Duodenal mucosa (tissue), 2 donors: ENCODE data around the gene ANKRD9.
"Not testable (repeated sequence)": the region's sequence is repeated elsewhere in the genome, so short reads cannot be mapped to it uniquely, and the experiment has no call there.

Experiments
- H3K27ac ChIP-seq: one replicate; pipeline ENCODE4 v1.7.0; 2013; ENCODE audit warnings: low read depth, low read length
- H3K27me3 ChIP-seq, 2 donors: one replicate each; pipeline ENCODE4 v1.7.0; 2013; ENCODE audit warnings: low read length in 2 of 2, control low read depth in 1 of 2; ENCODE audit not compliant: insufficient read depth in 2 of 2, control insufficient read depth in 1 of 2
- H3K36me3 ChIP-seq, 2 donors: one replicate each; pipeline ENCODE4 v1.7.0; 2013; ENCODE audit warnings: low read length in 2 of 2, control low read depth in 1 of 2; ENCODE audit not compliant: insufficient read depth in 2 of 2, control insufficient read depth in 1 of 2
- H3K4me1 ChIP-seq, 2 donors: one replicate each; pipeline ENCODE4 v1.7.0; 2013; ENCODE audit warnings: low read length in 2 of 2, control low read depth in 1 of 2; ENCODE audit not compliant: insufficient read depth in 2 of 2, control insufficient read depth in 1 of 2
- H3K4me3 ChIP-seq, 2 donors: one replicate each; pipeline ENCODE4 v1.7.0; 2013; ENCODE audit warnings: low read length in 2 of 2, low read depth in 1 of 2
- H3K9ac ChIP-seq, 2 donors: one replicate each; pipeline ENCODE4 v1.7.0; 2013; ENCODE audit warnings: low read length in 2 of 2, low read depth in 1 of 2
- H3K9me3 ChIP-seq, 2 donors: one replicate each; pipeline ENCODE4 v1.7.0; 2013; ENCODE audit warnings: low read length in 2 of 2, control low read depth in 1 of 2; ENCODE audit not compliant: control insufficient read depth in 1 of 2

The ANKRD9 gene

GRCh38 chr14:102545461-102546265 is 36.1 kb upstream of the ANKRD9 start:
- Histone ChIP-seq H3K9me3 (no peaks in the 10 kb centered on the region), H3K4me1 (peaks cover 8 to 14% of the 10 kb centered on the region in 2 donors), H3K9ac (peak overlapping the region; percentile 76 to 80), H3K4me3 (peak overlapping the region; percentile 67 to 69), H3K36me3 (no peaks in the 10 kb centered on the region), H3K27me3 (peaks cover 0 to 7% of the 10 kb centered on the region in 2 donors), H3K27ac (peak overlapping the region; percentile 93)

- H3K27me3 ChIP-seq = peaks cover 0 to 7% of the 10 kb centered on the region in 2 donors
- peaks cover 8 to 14% of the 10 kb centered on the region in 2 donors for H3K4me1 ChIP-seq
- peak overlapping the region; percentile 67 to 69 for H3K4me3 ChIP-seq
Observed at GRCh38 chr14:102544747-102545460, 35.3 kb upstream of the ANKRD9 start.

GRCh38 chr14:102544046-102544746 is 34.6 kb upstream of the ANKRD9 start:
- Histone ChIP-seq H3K4me1 (peaks cover 8 to 14% of the 10 kb centered on the region in 2 donors), H3K27me3 (peaks cover 0 to 7% of the 10 kb centered on the region in 2 donors), H3K9me3 (no peaks in the 10 kb centered on the region), H3K9ac (no peak overlapping the region), H3K36me3 (no peaks in the 10 kb centered on the region), H3K27ac (no peak overlapping the region), H3K4me3 (no peak overlapping the region)

More at GRCh38 chr14:102544747-102545460, 35.3 kb upstream of the ANKRD9 start:
- H3K9me3 ChIP-seq = no peaks in the 10 kb centered on the region
- no peaks in the 10 kb centered on the region for H3K36me3 ChIP-seq
- peak overlapping the region; percentile 93 for H3K27ac ChIP-seq
- H3K9ac ChIP-seq = peak overlapping the region; percentile 76 to 80

DNA sequence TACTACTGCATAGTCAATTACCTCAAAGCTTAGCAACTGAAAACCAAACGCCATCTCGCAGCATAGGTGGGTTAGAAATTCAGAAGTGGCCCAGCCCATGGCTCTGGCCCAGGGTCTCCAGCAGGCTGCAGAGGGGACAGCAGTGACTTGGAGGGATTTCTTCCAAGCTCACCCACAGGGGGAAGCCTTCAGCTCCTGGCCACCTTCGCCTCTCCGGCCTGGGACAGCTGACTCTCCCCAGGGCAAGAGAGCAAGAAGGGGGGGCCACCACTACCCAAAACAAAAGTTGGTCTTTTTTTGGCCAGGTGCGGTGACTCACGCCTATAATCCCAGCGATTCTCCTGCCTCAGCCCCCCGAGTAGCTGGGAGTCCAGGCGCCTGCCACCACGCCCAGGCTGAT is 32.2 kb upstream of the ANKRD9 start:
- no peak overlapping the region for H3K27ac ChIP-seq
- H3K4me1 ChIP-seq = peaks cover 4 to 14% of the 10 kb centered on the region in 2 donors
- H3K36me3 ChIP-seq = no peaks in the 10 kb centered on the region
- no peak overlapping the region for H3K4me3 ChIP-seq
- no peak overlapping the region for H3K9ac ChIP-seq
- no peaks in the 10 kb centered on the region for H3K9me3 ChIP-seq
- peaks cover 0 to 7% of the 10 kb centered on the region in 2 donors for H3K27me3 ChIP-seq

- H3K36me3 ChIP-seq, H3K4me3 ChIP-seq, H3K9me3 ChIP-seq, H3K27me3 ChIP-seq, H3K9ac ChIP-seq, H3K27ac ChIP-seq: not testable (repeated sequence)
- H3K4me1 ChIP-seq = peaks cover 7 to 14% of the 10 kb centered on the region in 2 donors
Observed at GRCh38 chr14:102541029-102541491, 31.5 kb upstream of the ANKRD9 start.

DNA sequence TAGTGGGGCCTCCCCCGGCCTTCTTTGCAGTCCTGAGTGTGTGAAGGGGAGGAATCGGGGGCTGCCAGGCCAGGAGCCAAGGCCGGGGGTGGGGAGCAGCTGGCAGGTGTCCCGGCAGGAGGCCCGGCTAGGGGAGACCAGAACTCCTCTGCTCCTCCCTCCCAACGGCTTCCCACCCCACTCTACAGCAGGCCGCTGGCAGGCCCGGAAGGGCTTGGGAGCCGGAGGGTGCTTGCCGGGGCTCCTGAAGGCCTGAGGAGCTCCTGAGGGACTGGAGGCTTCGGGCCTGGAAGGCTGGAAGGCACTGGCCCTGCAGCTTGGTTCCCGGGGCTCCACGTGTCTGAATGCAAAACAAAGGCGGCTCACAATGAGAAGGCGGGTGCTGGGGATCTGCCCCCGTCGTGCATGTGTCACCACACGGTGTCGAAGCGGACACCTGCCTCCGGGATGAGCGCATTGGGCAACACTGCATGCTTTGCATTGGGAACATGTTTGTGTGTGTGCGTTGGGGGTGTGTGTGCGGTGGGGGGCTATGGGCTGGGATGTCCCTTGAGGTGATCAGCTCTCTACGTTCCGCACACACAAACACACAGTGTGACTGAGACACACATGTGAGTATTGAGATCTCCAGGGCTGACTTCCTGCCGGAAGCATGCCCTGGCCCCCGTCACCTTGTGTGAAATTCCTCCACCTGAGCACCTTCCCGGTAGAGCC is 30.9 kb upstream of the ANKRD9 start:
- Histone ChIP-seq H3K9ac (no peak overlapping the region), H3K27ac (no peak overlapping the region)

GRCh38 chr14:102539544-102540314 is 30.2 kb upstream of the ANKRD9 start:
- no peak overlapping the region for H3K9ac ChIP-seq
- H3K36me3 ChIP-seq = no peaks in the 10 kb centered on the region
- no peaks in the 10 kb centered on the region for H3K27me3 ChIP-seq
- peaks cover 4 to 5% of the 10 kb centered on the region in 2 donors for H3K4me1 ChIP-seq
- no peaks in the 10 kb centered on the region for H3K9me3 ChIP-seq
- no peak overlapping the region for H3K4me3 ChIP-seq
- no peak overlapping the region for H3K27ac ChIP-seq

More for the DNA sequence above, 30.9 kb upstream of the ANKRD9 start:
- Histone ChIP-seq H3K36me3 (no peaks in the 10 kb centered on the region), H3K27me3 (peaks cover 0 to 4% of the 10 kb centered on the region in 2 donors), H3K4me3 (no peak overlapping the region), H3K9me3 (no peaks in the 10 kb centered on the region), H3K4me1 (peaks cover 8% of the 10 kb centered on the region in 2 donors)

- Histone ChIP-seq H3K4me1 (peaks cover 0 to 5% of the 10 kb centered on the region in 2 donors), H3K27me3 (no peaks in the 10 kb centered on the region), H3K27ac (no peak overlapping the region), H3K4me3 (no peak overlapping the region), H3K9ac (no peak overlapping the region), H3K36me3 (no peaks in the 10 kb centered on the region), H3K9me3 (no peaks in the 10 kb centered on the region)
Observed at GRCh38 chr14:102538602-102539543, 29.3 kb upstream of the ANKRD9 start.
